ENCODE results near the gene GOLGA3.

GOLGA3 gene

DNA sequence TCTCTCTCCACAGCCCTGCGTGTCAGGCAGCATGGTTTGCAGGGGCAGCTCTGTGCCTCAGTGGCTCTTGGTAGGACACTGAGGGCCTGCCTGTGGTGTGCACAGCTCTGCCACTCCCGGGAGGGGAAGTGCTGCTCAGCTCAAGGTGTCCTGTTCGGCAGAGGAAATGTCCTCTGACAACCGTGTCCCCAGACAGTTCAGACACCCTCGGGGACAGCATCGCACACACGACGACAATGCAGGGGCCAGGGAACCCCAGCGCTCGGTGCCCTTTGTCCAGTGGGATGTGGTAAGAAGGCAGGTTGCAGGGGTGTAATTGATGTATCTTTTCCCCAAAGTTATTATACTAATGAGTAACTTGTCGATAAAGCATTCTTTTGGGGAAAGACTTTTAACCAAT lies 81.3 kb downstream of the GOLGA3 start:
- no peak overlapping the region for H3K9ac ChIP-seq (ENCODE audit: low read length in 2 of 2)
- H3K27ac ChIP-seq (ENCODE audit: low read length), result no peak overlapping the region
- no peaks in the 10 kb centered on the region for H3K9me3 ChIP-seq (ENCODE audit: control insufficient read depth in 2 of 2, low read length in 2 of 2)
- H3K4me3 ChIP-seq (ENCODE audit: low read length in 2 of 2), result no peak overlapping the region
- H3K27me3 ChIP-seq (ENCODE audit: control insufficient read depth in 1 of 2, insufficient read depth in 2 of 2, low read length in 2 of 2), result no peaks in the 10 kb centered on the region
- peaks cover 60 to 70% of the 10 kb centered on the region in 2 donors for H3K36me3 ChIP-seq (ENCODE audit: control insufficient read depth in 2 of 2, insufficient read depth in 2 of 2, low read length in 2 of 2)
- no peaks in the 10 kb centered on the region for H3K4me1 ChIP-seq (ENCODE audit: control insufficient read depth, insufficient read depth, low read length)

DNA sequence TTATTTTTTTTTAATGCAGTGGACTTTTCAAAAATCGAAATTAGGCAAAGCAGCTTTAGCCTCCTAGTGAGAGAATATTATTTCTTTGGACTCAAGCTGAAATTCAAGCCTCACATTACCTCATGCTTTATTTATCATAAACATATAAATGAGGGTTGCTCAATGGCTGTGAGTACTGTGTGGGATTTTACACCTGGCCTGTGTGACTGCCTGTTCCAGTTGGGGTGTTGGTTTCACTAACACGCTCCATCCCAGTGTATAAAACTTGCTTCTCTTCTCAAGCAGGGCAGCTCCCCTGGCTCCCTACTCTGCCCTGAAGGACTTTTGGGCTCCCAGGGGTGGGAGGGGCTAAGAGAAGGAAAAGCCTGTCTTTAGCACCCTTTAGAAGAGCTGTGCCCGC lies 82.1 kb downstream of the GOLGA3 start:
- Histone ChIP-seq H3K9me3 (ENCODE audit: control insufficient read depth in 2 of 2, low read length in 2 of 2) (no peaks in the 10 kb centered on the region), H3K9ac (ENCODE audit: low read length in 2 of 2) (no peak overlapping the region), H3K4me3 (ENCODE audit: low read length in 2 of 2) (no peak overlapping the region), H3K4me1 (ENCODE audit: control insufficient read depth, insufficient read depth, low read length) (no peaks in the 10 kb centered on the region), H3K27me3 (ENCODE audit: control insufficient read depth in 1 of 2, insufficient read depth in 2 of 2, low read length in 2 of 2) (no peaks in the 10 kb centered on the region), H3K36me3 (ENCODE audit: control insufficient read depth in 2 of 2, insufficient read depth in 2 of 2, low read length in 2 of 2) (peaks cover 65 to 73% of the 10 kb centered on the region in 2 donors), H3K27ac (ENCODE audit: low read length) (no peak overlapping the region)

- H3K36me3 ChIP-seq (ENCODE audit: control insufficient read depth in 2 of 2, insufficient read depth in 2 of 2, low read length in 2 of 2), result peaks cover 77 to 85% of the 10 kb centered on the region in 2 donors
- H3K9me3 ChIP-seq (ENCODE audit: control insufficient read depth in 2 of 2, low read length in 2 of 2), result no peaks in the 10 kb centered on the region
- no peak overlapping the region for H3K4me3 ChIP-seq (ENCODE audit: low read length in 2 of 2)
- H3K27me3 ChIP-seq (ENCODE audit: control insufficient read depth in 1 of 2, insufficient read depth in 2 of 2, low read length in 2 of 2), result no peaks in the 10 kb centered on the region
- no peak overlapping the region for H3K9ac ChIP-seq (ENCODE audit: low read length in 2 of 2)
- no peak overlapping the region for H3K27ac ChIP-seq (ENCODE audit: low read length)
- H3K4me1 ChIP-seq (ENCODE audit: control insufficient read depth, insufficient read depth, low read length), result no peaks in the 10 kb centered on the region
Observed at GRCh38 chr12:132743831-132744230, 84.8 kb downstream of the GOLGA3 start.

GRCh38 chr12:132741620-132742019 lies 87.0 kb downstream of the GOLGA3 start:
- Histone ChIP-seq H3K4me1 (ENCODE audit: control insufficient read depth, insufficient read depth, low read length) (no peaks in the 10 kb centered on the region), H3K9me3 (ENCODE audit: control insufficient read depth in 2 of 2, low read length in 2 of 2) (no peaks in the 10 kb centered on the region), H3K27me3 (ENCODE audit: control insufficient read depth in 1 of 2, insufficient read depth in 2 of 2, low read length in 2 of 2) (no peaks in the 10 kb centered on the region), H3K9ac (ENCODE audit: low read length in 2 of 2) (no peak overlapping the region), H3K27ac (ENCODE audit: low read length) (no peak overlapping the region), H3K36me3 (ENCODE audit: control insufficient read depth in 2 of 2, insufficient read depth in 2 of 2, low read length in 2 of 2) (peaks cover 66 to 79% of the 10 kb centered on the region in 2 donors), H3K4me3 (ENCODE audit: low read length in 2 of 2) (no peak overlapping the region)

DNA sequence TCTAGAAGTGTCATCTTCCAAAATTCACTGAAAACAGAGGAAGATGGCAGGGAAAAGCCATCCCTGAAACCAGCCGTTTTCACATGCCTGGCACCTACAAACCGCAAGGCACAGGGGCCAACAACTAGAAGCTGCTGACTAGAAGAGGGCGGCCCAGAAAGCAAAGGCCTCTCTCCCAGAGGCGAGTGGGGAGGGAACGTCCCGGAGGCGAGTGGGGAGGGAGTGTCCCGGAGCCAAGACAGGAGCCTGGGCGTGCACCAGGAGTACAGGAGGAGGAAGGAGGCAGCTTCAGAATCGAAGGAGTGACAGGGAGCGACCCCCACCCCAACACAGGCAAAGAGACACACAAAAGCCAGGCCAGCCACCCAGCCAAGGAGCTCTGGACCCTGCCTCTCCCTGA lies 88.0 kb downstream of the GOLGA3 start:
- Histone ChIP-seq H3K9ac (ENCODE audit: low read length in 2 of 2) (no peak overlapping the region), H3K27ac (ENCODE audit: low read length) (no peak overlapping the region), H3K4me3 (ENCODE audit: low read length in 2 of 2) (no peak overlapping the region), H3K4me1 (ENCODE audit: control insufficient read depth, insufficient read depth, low read length) (no peaks in the 10 kb centered on the region), H3K27me3 (ENCODE audit: control insufficient read depth in 1 of 2, insufficient read depth in 2 of 2, low read length in 2 of 2) (no peaks in the 10 kb centered on the region), H3K36me3 (ENCODE audit: control insufficient read depth in 2 of 2, insufficient read depth in 2 of 2, low read length in 2 of 2) (peaks cover 65 to 80% of the 10 kb centered on the region in 2 donors), H3K9me3 (ENCODE audit: control insufficient read depth in 2 of 2, low read length in 2 of 2) (no peaks in the 10 kb centered on the region)

GRCh38 chr12:132740313-132740646 lies 88.4 kb downstream of the GOLGA3 start:
- H3K9ac ChIP-seq (ENCODE audit: low read length in 2 of 2), result no peak overlapping the region
- H3K4me3 ChIP-seq (ENCODE audit: low read length in 2 of 2), result no peak overlapping the region
- H3K4me1 ChIP-seq (ENCODE audit: control insufficient read depth, insufficient read depth, low read length), result no peaks in the 10 kb centered on the region
- no peak overlapping the region for H3K27ac ChIP-seq (ENCODE audit: low read length)
- no peaks in the 10 kb centered on the region for H3K27me3 ChIP-seq (ENCODE audit: control insufficient read depth in 1 of 2, insufficient read depth in 2 of 2, low read length in 2 of 2)
- H3K36me3 ChIP-seq (ENCODE audit: control insufficient read depth in 2 of 2, insufficient read depth in 2 of 2, low read length in 2 of 2), result peaks cover 64 to 80% of the 10 kb centered on the region in 2 donors
- H3K9me3 ChIP-seq (ENCODE audit: control insufficient read depth in 2 of 2, low read length in 2 of 2), result no peaks in the 10 kb centered on the region

DNA sequence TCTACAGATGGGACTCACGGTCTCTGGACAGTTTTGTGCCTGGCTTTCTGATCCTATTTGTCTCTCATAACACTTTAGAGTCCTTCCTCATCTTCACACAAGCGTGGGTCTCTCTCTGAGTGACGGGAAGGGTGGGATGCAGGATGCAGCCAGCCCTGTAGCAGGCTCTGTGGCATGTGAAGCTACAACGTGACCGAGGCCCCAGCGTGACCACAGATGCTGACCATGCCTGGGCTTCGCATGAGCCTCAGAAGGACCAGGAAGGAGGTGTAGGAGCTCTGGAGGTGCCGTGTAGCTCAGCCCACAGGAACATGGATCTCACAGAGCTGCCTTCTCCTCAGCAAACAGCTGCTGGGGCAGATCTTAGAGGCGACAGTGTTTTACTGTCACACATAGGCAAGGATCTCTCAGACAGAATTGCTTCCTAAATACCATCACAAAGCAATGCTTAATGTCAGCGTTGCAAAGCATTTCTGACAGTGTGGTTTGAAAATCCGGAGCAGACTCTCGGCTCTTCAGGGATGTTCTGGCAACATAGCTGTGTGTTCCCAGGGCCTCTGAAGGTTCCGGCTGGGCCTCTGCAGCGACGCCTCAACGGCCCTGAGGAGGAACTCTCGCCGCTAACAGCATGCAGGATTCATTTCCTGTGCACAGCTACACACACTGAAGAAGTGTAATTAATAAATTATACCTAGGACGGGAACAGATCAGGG lies 88.9 kb downstream of the GOLGA3 start:
- H3K4me3 ChIP-seq (ENCODE audit: low read length in 2 of 2), result no peak overlapping the region
- no peak overlapping the region for H3K9ac ChIP-seq (ENCODE audit: low read length in 2 of 2)
- H3K4me1 ChIP-seq (ENCODE audit: control insufficient read depth, insufficient read depth, low read length), result no peaks in the 10 kb centered on the region
- H3K27ac ChIP-seq (ENCODE audit: low read length), result no peak overlapping the region
- H3K9me3 ChIP-seq (ENCODE audit: control insufficient read depth in 2 of 2, low read length in 2 of 2), result no peaks in the 10 kb centered on the region
- peaks cover 64 to 80% of the 10 kb centered on the region in 2 donors for H3K36me3 ChIP-seq (ENCODE audit: control insufficient read depth in 2 of 2, insufficient read depth in 2 of 2, low read length in 2 of 2)
- no peaks in the 10 kb centered on the region for H3K27me3 ChIP-seq (ENCODE audit: control insufficient read depth in 1 of 2, insufficient read depth in 2 of 2, low read length in 2 of 2)

- Histone ChIP-seq H3K27ac (ENCODE audit: low read length) (no peak overlapping the region), H3K4me1 (ENCODE audit: control insufficient read depth, insufficient read depth, low read length) (no peaks in the 10 kb centered on the region), H3K9me3 (ENCODE audit: control insufficient read depth in 2 of 2, low read length in 2 of 2) (no peaks in the 10 kb centered on the region), H3K4me3 (ENCODE audit: low read length in 2 of 2) (no peak overlapping the region), H3K9ac (ENCODE audit: low read length in 2 of 2) (no peak overlapping the region), H3K27me3 (ENCODE audit: control insufficient read depth in 1 of 2, insufficient read depth in 2 of 2, low read length in 2 of 2) (no peaks in the 10 kb centered on the region), H3K36me3 (ENCODE audit: control insufficient read depth in 2 of 2, insufficient read depth in 2 of 2, low read length in 2 of 2) (peaks cover 77 to 87% of the 10 kb centered on the region in 2 donors)
Observed at GRCh38 chr12:132736913-132737312, 91.8 kb downstream of the GOLGA3 start.

DNA sequence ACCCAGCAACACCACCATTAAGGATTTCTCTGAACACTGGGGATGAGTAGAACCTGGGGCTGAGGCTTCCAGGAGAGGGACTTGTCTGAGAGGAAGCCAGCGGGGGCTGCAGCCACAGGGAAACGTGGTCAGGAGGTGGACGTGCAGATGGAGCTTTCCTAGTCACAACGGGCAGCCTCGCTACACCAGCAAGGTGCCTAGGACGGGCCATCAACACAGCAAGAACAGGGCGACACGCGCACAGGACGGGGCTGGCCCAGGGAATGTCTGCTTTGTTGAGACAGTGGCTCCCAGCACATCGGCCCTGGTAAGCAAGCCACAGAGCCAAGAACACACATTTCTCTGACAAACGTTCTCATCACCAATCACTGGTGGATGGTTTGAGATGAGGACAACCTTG lies 92.3 kb downstream of the GOLGA3 start:
- H3K4me1 ChIP-seq (ENCODE audit: control insufficient read depth, insufficient read depth, low read length), result no peaks in the 10 kb centered on the region
- H3K9ac ChIP-seq (ENCODE audit: low read length in 2 of 2), result no peak overlapping the region
- H3K4me3 ChIP-seq (ENCODE audit: low read length in 2 of 2), result no peak overlapping the region
- no peaks in the 10 kb centered on the region for H3K27me3 ChIP-seq (ENCODE audit: control insufficient read depth in 1 of 2, insufficient read depth in 2 of 2, low read length in 2 of 2)
- H3K27ac ChIP-seq (ENCODE audit: low read length), result no peak overlapping the region
- no peaks in the 10 kb centered on the region for H3K9me3 ChIP-seq (ENCODE audit: control insufficient read depth in 2 of 2, low read length in 2 of 2)
- peaks cover 75 to 87% of the 10 kb centered on the region in 2 donors for H3K36me3 ChIP-seq (ENCODE audit: control insufficient read depth in 2 of 2, insufficient read depth in 2 of 2, low read length in 2 of 2)

GRCh38 chr12:132735496-132735895 lies 93.2 kb downstream of the GOLGA3 start:
- no peak overlapping the region for H3K9ac ChIP-seq (ENCODE audit: low read length in 2 of 2)

DNA sequence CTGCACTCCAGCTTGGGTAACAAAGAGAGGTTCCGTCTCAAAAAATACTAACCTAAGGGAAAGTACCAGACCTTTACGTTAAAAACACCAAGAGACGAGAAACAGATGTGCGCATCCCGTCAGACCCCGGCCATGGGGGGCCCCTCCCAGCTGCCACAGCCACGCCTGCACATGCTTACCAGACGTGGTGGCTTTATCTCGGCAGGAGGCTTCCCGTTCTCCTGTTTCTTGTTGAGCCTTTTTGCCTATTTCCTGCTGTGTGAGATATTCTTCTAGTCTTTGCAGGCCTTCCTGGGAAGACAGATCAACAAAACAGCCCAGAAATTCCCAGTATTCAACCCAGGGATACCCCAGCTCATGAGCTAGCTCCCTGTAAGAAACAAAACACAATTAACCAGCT lies 94.5 kb downstream of the GOLGA3 start:
- Histone ChIP-seq H3K27me3 (ENCODE audit: control insufficient read depth in 1 of 2, insufficient read depth in 2 of 2, low read length in 2 of 2) (no peaks in the 10 kb centered on the region), H3K27ac (ENCODE audit: low read length) (no peak overlapping the region), H3K9ac (ENCODE audit: low read length in 2 of 2) (no peak overlapping the region), H3K4me1 (ENCODE audit: control insufficient read depth, insufficient read depth, low read length) (no peaks in the 10 kb centered on the region), H3K36me3 (ENCODE audit: control insufficient read depth in 2 of 2, insufficient read depth in 2 of 2, low read length in 2 of 2) (peaks cover 62 to 79% of the 10 kb centered on the region in 2 donors), H3K9me3 (ENCODE audit: control insufficient read depth in 2 of 2, low read length in 2 of 2) (no peaks in the 10 kb centered on the region), H3K4me3 (ENCODE audit: low read length in 2 of 2) (no peak overlapping the region)

More at GRCh38 chr12:132735496-132735895, 93.2 kb downstream of the GOLGA3 start:
- H3K27ac ChIP-seq (ENCODE audit: low read length), result no peak overlapping the region
- H3K4me1 ChIP-seq (ENCODE audit: control insufficient read depth, insufficient read depth, low read length), result no peaks in the 10 kb centered on the region
- H3K36me3 ChIP-seq (ENCODE audit: control insufficient read depth in 2 of 2, insufficient read depth in 2 of 2, low read length in 2 of 2), result peaks cover 66 to 85% of the 10 kb centered on the region in 2 donors
- H3K9me3 ChIP-seq (ENCODE audit: control insufficient read depth in 2 of 2, low read length in 2 of 2), result no peaks in the 10 kb centered on the region
- H3K4me3 ChIP-seq (ENCODE audit: low read length in 2 of 2), result no peak overlapping the region
- H3K27me3 ChIP-seq (ENCODE audit: control insufficient read depth in 1 of 2, insufficient read depth in 2 of 2, low read length in 2 of 2), result no peaks in the 10 kb centered on the region
